Neural cell (in vitro differentiated cells): ENCODE measurements around the gene BMERB1. TPM values are rescaled to one million over a fixed set of nuclear protein-coding genes. Genes with fewer than 3 reads are reported as not detected.
"Not testable (repeated sequence)": the region's sequence is repeated elsewhere in the genome, so short reads cannot be mapped to it uniquely, and the experiment has no call there.

ENCODE experiments used
- H2AFZ ChIP-seq: fragments of 200-600, 300-800 bp; sonication (generic), shearing (Covaris generic); 2 replicates; pipeline ENCODE4 v1.6.0; 2014; ENCODE audit warnings: low read depth, mild to moderate bottlenecking, antibody characterized with exemption, low read length, moderate library complexity
- H3F3A ChIP-seq: fragments of 200-600 bp; shearing (Covaris generic); 2 replicates; pipeline ENCODE4 v1.6.1; 2016; ENCODE audit warnings: mild to moderate bottlenecking, moderate library complexity, mixed read lengths, antibody characterized with exemption, low read length; ENCODE audit not compliant: insufficient read depth, poor library complexity, severe bottlenecking
- H3K27ac ChIP-seq: fragments of 200-600, 300-800 bp; sonication (generic), shearing (Covaris generic); 2 replicates; pipeline ENCODE4 v1.5.1; 2014; ENCODE audit warnings: mild to moderate bottlenecking, low read length, moderate library complexity
- H3K27me3 ChIP-seq: fragments of 300-800, 200-600 bp; sonication (generic), shearing (Covaris generic); 2 replicates; pipeline ENCODE4 v1.6.0; 2014; ENCODE audit warnings: mild to moderate bottlenecking, low read depth, low read length, moderate library complexity; ENCODE audit not compliant: insufficient read depth
- H3K36me3 ChIP-seq: fragments of 300-800, 200-600 bp; sonication (generic), shearing (Covaris generic); 2 replicates; pipeline ENCODE4 v1.5.1; 2014; ENCODE audit warnings: mild to moderate bottlenecking, antibody characterized with exemption, low read length, moderate library complexity; ENCODE audit not compliant: insufficient read depth
- H3K4me2 ChIP-seq: fragments of 300-800, 200-600 bp; sonication (generic), shearing (Covaris generic); 2 replicates; pipeline ENCODE4 v1.6.0; 2014; ENCODE audit warnings: mild to moderate bottlenecking, low read length
- H3K4me3 ChIP-seq: fragments of 300-800, 200-600 bp; sonication (generic), shearing (Covaris generic); 2 replicates; pipeline ENCODE4 v1.5.1; 2014; ENCODE audit warnings: mild to moderate bottlenecking, low read length, moderate library complexity
- H3K79me2 ChIP-seq: fragments of 200-600 bp; shearing (Covaris generic); replicated peaks from 2 replicates; pipeline ENCODE4 v1.6.0; 2014; ENCODE audit warnings: mild to moderate bottlenecking, low read length, moderate library complexity; ENCODE audit not compliant: insufficient read depth
- H3K9ac ChIP-seq: fragments of 300-800, 200-600 bp; sonication (generic), shearing (Covaris generic); 2 replicates; pipeline ENCODE4 v1.6.1; 2016; ENCODE audit warnings: mild to moderate bottlenecking, low read length, mixed read lengths
- H3K9me2 ChIP-seq: fragments of 200-600 bp; shearing (Covaris generic); 2 replicates; pipeline ENCODE4 v1.6.1; 2016; ENCODE audit warnings: mild to moderate bottlenecking, low read length, mixed read lengths; ENCODE audit not compliant: insufficient read depth
- H3K9me3 ChIP-seq: fragments of 200-600, 300-800 bp; sonication (generic), shearing (Covaris generic); 2 replicates; pipeline ENCODE4 v1.6.1; 2016; ENCODE audit warnings: mild to moderate bottlenecking, mixed run types, low read length, moderate library complexity, mixed read lengths
- H4K20me1 ChIP-seq: fragments of 200-600 bp; shearing (Covaris generic); 2 replicates; pipeline ENCODE4 v1.6.1; 2016; ENCODE audit warnings: mild to moderate bottlenecking, mixed run types; ENCODE audit not compliant: insufficient read depth
- EP300 ChIP-seq: fragments of 450-650 bp; conservative IDR thresholded peaks from 2 replicates; pipeline ENCODE4 v1.6.1; 2014; ENCODE audit warnings: antibody characterized with exemption, mild to moderate bottlenecking, moderate library complexity; ENCODE audit not compliant: poor library complexity, severe bottlenecking
- EZH2 ChIP-seq: fragments of 200-600, 300-800 bp; shearing (Covaris generic), sonication (generic); IDR thresholded peaks from 2 replicates; pipeline ENCODE4 v1.6.1; 2014; ENCODE audit warnings: antibody characterized with exemption, low read length, borderline replicate concordance, mild to moderate bottlenecking; ENCODE audit not compliant: insufficient read depth, poor library complexity, severe bottlenecking
- MXI1 ChIP-seq: fragments of 450-650 bp; conservative IDR thresholded peaks from 2 replicates; pipeline ENCODE4 v1.6.1; 2014; ENCODE audit warnings: antibody characterized with exemption, mild to moderate bottlenecking; ENCODE audit not compliant: poor library complexity, severe bottlenecking
- POLR2AphosphoS5 ChIP-seq: IDR thresholded peaks from 2 replicates; pipeline ENCODE4 v1.6.1; 2012
- RAD21 ChIP-seq: fragments of 450-650 bp; conservative IDR thresholded peaks from 2 replicates; pipeline ENCODE4 v1.6.1; 2014; ENCODE audit warnings: antibody characterized with exemption, mild to moderate bottlenecking, moderate library complexity
- SMC3 ChIP-seq: fragments of 450-650 bp; conservative IDR thresholded peaks from 2 replicates; pipeline ENCODE4 v1.6.1; 2014; ENCODE audit warnings: antibody characterized with exemption, mild to moderate bottlenecking, moderate library complexity; ENCODE audit not compliant: poor library complexity
- TAF1 ChIP-seq: IDR thresholded peaks from 2 replicates; pipeline ENCODE4 v1.6.1; 2012; ENCODE audit warnings: low read depth
- polyA plus RNA-seq: library from polyadenylated mRNA; depleted of rRNA; stranded (reverse); fragments of >200 nt; gene quantifications from 2 replicates; pipeline ENCODE4 v1.2.3, GENCODE V29; 2014
- TF ChIP-seq, protein P1 (sequence below): fragments of 450-650 bp; IDR thresholded peaks from 2 replicates; pipeline ENCODE4 v1.5.1; 2014; ENCODE audit warnings: antibody characterized with exemption, mild to moderate bottlenecking, moderate library complexity; ENCODE audit not compliant: poor library complexity, severe bottlenecking
- TF ChIP-seq, protein P2 (sequence below): IDR thresholded peaks from 2 replicates; pipeline ENCODE4 v1.6.1; 2012; ENCODE audit warnings: borderline replicate concordance

BMERB1 gene
- polyA plus RNA-seq, 1 donor from 2014 or later: 149 TPM

DNA sequence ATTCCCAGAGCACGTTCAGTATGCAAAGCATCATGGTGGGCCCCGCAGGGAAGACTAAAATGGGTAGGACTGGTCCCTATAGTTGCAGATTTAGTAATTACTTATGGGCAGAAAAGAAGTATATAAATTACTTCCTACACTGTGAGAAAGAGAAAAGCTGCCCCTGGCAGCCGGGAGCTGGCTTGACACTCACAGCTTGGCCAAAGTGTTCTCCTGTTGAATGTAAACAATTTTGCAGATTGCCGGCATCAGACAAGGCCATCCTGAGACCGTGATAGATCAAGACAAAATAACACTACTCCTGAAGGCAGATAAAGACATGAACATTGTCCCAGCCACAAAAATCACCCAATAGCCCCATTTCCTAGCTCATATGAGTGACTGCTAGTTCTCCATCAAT lies 110.0 kb downstream of the BMERB1 start:
- Histone ChIP-seq H4K20me1 (no peaks in the 10 kb centered on the region), H3F3A (no peaks in the 10 kb centered on the region), H3K36me3 (no peaks in the 10 kb centered on the region), H3K27ac (no peak overlapping the region), H3K4me3 (no peak overlapping the region), H3K9me2 (no peaks in the 10 kb centered on the region), H3K79me2 (no peaks in the 10 kb centered on the region), H2AFZ (no peak overlapping the region), H3K9ac (no peak overlapping the region), H3K4me2 (no peak overlapping the region), H3K27me3 (no peaks in the 10 kb centered on the region), H3K9me3 (no peaks in the 10 kb centered on the region)
- TF ChIP-seq, protein P1, sequence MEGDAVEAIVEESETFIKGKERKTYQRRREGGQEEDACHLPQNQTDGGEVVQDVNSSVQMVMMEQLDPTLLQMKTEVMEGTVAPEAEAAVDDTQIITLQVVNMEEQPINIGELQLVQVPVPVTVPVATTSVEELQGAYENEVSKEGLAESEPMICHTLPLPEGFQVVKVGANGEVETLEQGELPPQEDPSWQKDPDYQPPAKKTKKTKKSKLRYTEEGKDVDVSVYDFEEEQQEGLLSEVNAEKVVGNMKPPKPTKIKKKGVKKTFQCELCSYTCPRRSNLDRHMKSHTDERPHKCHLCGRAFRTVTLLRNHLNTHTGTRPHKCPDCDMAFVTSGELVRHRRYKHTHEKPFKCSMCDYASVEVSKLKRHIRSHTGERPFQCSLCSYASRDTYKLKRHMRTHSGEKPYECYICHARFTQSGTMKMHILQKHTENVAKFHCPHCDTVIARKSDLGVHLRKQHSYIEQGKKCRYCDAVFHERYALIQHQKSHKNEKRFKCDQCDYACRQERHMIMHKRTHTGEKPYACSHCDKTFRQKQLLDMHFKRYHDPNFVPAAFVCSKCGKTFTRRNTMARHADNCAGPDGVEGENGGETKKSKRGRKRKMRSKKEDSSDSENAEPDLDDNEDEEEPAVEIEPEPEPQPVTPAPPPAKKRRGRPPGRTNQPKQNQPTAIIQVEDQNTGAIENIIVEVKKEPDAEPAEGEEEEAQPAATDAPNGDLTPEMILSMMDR: no peak
- TF ChIP-seq RAD21 (no peak), EP300 (no peak), EZH2 (no peak), POLR2AphosphoS5 (no peak), TAF1 (no peak), MXI1 (no peak), SMC3 (no peak)
- TF ChIP-seq, protein P2, sequence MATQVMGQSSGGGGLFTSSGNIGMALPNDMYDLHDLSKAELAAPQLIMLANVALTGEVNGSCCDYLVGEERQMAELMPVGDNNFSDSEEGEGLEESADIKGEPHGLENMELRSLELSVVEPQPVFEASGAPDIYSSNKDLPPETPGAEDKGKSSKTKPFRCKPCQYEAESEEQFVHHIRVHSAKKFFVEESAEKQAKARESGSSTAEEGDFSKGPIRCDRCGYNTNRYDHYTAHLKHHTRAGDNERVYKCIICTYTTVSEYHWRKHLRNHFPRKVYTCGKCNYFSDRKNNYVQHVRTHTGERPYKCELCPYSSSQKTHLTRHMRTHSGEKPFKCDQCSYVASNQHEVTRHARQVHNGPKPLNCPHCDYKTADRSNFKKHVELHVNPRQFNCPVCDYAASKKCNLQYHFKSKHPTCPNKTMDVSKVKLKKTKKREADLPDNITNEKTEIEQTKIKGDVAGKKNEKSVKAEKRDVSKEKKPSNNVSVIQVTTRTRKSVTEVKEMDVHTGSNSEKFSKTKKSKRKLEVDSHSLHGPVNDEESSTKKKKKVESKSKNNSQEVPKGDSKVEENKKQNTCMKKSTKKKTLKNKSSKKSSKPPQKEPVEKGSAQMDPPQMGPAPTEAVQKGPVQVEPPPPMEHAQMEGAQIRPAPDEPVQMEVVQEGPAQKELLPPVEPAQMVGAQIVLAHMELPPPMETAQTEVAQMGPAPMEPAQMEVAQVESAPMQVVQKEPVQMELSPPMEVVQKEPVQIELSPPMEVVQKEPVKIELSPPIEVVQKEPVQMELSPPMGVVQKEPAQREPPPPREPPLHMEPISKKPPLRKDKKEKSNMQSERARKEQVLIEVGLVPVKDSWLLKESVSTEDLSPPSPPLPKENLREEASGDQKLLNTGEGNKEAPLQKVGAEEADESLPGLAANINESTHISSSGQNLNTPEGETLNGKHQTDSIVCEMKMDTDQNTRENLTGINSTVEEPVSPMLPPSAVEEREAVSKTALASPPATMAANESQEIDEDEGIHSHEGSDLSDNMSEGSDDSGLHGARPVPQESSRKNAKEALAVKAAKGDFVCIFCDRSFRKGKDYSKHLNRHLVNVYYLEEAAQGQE: no peak

DNA sequence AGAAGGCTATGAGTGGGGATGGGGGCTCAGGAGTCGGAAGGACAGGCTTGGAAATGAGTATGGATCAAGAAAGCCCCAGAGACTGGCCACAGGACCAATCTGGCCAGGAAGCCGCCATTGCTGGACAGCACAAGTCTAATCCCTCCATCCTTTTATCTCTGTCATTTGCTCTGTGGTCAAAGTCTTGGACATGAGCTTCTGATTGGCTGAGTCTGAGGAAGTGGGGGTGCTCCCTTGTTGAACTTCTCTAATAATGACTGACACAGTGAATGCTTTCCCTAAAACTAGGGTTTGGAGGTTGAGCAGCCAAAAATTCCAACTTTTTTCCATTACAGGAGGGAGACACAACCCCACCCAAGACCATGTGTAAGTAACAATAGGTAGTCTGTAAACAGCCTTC lies 111.2 kb downstream of the BMERB1 start:
- Histone ChIP-seq H2AFZ (no peak overlapping the region), H3F3A (no peaks in the 10 kb centered on the region), H3K36me3 (no peaks in the 10 kb centered on the region), H3K9ac (no peak overlapping the region), H3K27ac (no peak overlapping the region), H3K4me2 (no peak overlapping the region), H3K9me3 (no peaks in the 10 kb centered on the region), H3K79me2 (no peaks in the 10 kb centered on the region), H3K4me3 (no peak overlapping the region), H3K27me3 (no peaks in the 10 kb centered on the region), H4K20me1 (no peaks in the 10 kb centered on the region), H3K9me2 (no peaks in the 10 kb centered on the region)
- TF ChIP-seq EP300 (no peak), POLR2AphosphoS5 (no peak), MXI1 (no peak), TAF1 (no peak)
- TF ChIP-seq, protein P1: no peak
- TF ChIP-seq, protein P2: no peak

DNA sequence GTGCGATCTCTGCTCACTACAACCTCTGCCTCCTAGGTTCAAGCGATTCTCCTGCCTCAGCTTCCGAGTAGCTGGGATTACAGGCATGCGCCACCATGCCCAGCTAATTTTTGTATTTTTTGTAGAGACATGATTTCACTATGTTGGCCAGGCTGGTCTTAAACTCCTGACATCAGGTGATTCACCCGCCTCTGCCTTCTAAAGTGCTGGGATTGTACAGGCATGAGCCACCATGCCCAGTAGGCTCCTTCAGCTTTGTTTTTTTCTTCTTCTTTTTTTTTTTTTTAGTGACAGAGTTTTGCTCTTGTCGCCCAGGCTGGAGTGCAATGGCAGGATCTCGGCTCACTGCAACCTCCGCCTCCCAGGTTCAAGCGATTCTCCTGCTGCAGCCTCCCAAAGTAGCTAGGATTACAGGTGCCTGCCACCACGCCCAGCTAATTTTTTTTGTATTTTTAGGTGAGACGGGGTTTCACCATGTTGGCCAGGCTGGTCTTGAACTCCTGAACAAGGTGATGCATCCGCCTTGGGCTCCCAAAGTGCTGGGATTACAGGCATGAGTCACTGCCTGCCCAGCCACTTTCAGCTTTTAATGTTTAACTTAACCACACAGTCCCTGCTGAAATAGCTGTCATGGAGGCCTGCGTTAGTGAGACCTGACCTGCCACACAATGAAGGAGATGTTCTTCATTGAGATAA lies 112.8 kb downstream of the BMERB1 start:
- not testable (repeated sequence) for H2AFZ ChIP-seq, H3K27me3 ChIP-seq, H3K9me2 ChIP-seq, H3K27ac ChIP-seq, H3K36me3 ChIP-seq, H3K4me3 ChIP-seq, H3K4me2 ChIP-seq, H3F3A ChIP-seq, H3K9me3 ChIP-seq, H3K9ac ChIP-seq, H3K79me2 ChIP-seq, H4K20me1 ChIP-seq
